22Rv1 (cell line): ENCODE data around the gene TNNT2.

Source experiments
- CTCF ChIP-seq: fragments of 450-650 bp; IDR thresholded peaks from 2 replicates; pipeline ENCODE4 v1.5.1; 2017; ENCODE audit warnings: mild to moderate bottlenecking
- ZFX ChIP-seq: fragments of 450-650 bp; IDR thresholded peaks from 2 replicates; pipeline ENCODE4 v1.6.1; 2017; ENCODE audit warnings: antibody characterized with exemption, borderline replicate concordance

DNA sequence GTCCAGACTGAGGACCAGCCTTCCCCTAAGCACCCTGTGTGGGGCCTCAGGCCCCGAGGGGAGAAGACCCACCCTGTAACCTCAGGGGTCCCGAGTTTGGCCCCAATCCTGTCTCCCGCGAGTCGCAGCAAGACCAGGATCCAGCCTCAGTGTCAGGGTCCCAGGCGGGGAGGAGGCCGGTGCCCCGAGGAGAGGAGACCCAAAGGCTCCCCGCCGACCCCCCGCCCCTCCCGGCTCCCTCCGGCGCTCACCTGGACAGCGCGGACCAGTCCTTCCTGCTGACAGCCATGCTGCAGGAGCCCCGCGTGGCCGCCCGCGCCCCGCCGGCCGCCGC is 21.5 kb upstream of the TNNT2 start, which contains the start of gene LAD1:
- no peak for TF ChIP-seq CTCF
- TF ChIP-seq ZFX, result no peak
